T-helper 2 cell (primary cell): Measurements from ENCODE around the gene SRP9.
A peak's percentile ranks its signal among the peaks of the same experiment; 100 is the strongest.

Experiments used
- DNase-seq, 5 experiments: peaks; one replicate each; pipeline versions ENCODE4 v3.0.0 to v3.0.0-alpha.2; 2012 to 2022
- total RNA-seq, 2 donors: gene quantifications; one replicate each; lab custom pipeline; 2026; lab: John Stamatoyannopoulos, UW

The SRP9 gene, protein sequence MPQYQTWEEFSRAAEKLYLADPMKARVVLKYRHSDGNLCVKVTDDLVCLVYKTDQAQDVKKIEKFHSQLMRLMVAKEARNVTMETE
- 29.0 to 72.9 reads per million in 2 donors for total RNA-seq

DNA sequence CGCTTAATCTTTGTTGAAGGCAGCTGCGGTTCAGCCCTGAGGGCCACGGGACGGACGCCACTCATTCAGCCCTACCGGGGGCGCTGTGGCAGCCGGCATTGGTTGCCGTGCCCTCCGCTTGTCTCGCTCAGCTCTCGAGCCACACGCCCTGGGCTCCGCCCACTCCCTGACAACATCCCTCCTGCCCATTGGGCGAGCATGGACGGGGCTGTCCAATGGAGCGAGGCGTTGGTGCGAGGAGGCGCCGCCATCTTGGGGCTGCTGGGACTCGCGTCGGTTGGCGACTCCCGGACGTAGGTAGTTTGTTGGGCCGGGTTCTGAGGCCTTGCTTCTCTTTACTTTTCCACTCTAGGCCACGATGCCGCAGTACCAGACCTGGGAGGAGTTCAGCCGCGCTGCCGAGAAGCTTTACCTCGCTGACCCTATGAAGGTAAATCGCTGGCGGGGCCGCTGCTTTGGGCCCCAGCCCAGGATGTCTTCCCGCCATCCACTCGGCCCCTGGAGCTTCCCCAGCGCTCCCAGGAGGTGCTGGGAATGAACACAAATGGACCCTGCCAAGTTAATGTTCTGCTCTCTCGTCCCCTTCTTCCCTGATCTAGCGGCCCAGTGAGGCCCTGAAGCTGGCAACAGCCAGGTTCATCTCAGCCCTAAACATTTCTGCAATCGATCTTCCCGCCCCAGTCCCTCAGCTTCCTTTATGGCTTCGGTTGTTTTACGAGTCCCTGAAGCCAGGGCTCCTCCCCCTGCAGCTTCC lies at the start of gene SRP9:
SRP9 (plus strand) TSS at position 244 of the 754 bp plus-strand sequence; CDS start at position 359, 115 bp downstream.
- peak; percentile 94 to 99 (median 98) for DNase-seq

DNA sequence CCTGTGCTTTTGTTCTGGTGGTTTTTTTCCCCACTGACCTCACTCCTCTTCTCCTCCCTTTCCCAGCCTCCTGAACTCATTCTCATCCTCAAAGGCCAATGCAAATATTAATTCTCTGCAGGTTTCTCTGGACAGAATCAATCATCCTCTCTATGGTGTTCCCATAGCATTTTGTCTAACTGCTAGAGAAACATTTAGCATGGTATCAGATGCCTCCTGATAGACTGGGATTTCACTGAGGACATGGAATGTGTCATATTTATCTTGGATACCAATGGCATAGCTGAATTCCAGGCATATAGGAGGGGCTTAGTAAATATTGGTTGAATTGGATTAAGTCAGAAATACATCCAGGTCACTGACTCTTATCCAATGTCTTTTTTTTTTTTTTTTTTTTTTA lies 46.1 kb upstream of the SRP9 start:
- no peak for DNase-seq

DNA sequence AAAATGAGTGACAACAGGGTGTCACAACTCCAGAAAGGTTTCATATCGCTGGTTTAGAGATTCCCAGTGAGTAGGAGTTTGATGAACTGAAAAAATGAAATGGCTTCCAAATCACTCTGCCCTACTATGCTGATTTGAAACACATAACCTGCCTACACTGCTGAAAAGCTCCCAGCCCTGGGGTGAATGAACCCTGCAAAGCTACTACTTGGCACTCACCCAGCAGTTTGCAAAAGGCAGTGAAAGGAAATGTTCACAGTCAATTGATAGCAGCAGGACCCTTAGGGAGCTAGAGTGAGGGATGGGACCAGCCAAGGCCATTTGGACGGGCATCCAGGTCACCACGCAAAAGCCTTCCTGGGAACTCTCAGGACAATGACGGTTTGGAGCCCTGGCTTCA lies 44.4 kb upstream of the SRP9 start:
- DNase-seq, result no peak

DNA sequence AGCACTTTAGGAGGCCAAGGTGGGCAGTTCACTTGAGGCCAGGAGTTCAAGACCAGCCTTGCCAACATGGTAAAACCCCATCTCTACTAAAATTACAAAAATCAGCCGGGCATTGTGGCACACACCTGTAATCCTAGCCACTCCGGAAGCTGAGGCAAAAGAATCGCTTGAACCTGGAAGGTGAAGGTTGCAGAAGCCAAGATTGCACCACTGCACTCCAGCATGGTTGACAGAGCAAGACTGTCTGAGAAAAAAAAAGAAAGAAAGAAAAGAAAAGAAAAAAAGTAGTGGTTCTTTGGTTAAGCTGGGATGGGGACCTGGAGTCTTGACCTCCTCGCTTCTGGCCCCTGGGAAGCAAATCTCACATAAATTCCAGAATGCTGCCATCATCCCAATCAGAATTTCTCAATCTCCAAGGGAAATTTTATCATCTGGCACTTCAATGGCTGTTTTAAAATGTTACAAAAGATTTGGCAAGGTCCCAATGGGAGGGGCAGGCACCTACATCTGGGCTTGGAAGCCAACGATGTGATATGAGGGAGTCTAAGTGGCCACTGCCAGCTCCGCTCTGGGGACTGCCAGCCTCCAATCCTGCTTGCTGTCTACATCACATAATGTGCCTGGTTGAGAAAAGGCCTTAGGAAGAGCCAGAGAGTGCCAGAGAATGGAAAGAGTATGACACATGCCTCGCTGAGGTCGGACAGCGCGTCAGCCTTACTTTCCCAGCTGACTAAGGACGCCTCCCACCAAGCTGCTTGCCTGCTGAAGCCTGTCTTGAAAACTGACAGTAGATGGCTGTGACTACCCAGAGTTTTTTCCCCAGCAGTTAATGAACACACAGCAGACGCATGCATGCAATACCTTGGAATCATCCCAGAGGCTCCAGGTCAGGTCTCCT lies 42.1 kb upstream of the SRP9 start:
- no peak for DNase-seq

DNA sequence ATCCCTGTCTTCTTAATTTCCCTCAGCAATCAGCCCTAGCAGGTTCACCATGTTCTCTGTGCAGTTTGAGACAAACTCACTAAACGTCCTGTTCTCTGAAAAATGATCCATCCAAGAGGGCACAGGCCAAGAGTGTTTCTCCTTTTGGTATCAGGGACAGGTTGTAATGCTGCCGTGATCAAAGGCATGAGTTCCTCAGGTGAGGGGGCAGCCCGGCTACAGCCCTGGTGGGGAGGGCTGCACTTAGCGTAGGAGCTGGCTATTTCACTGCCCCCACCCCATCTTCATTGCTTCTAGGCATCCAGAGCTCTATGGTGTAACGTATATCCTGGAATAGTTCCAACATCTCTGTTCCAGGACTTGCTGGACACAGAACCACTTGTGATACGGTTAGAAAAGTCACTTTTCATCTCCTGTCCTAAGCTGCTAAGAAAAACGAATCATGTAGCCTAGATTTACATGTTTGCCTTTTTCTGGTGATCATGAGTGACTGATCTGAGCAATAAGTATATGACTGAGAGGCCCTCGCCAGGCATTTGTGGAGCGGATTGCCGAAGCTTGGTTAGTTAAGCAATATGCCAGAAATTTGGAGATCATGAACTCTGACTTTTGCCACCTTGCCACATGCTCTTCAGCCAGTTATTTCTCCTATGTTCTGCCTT lies 41.1 kb upstream of the SRP9 start:
- no peak for DNase-seq

DNA sequence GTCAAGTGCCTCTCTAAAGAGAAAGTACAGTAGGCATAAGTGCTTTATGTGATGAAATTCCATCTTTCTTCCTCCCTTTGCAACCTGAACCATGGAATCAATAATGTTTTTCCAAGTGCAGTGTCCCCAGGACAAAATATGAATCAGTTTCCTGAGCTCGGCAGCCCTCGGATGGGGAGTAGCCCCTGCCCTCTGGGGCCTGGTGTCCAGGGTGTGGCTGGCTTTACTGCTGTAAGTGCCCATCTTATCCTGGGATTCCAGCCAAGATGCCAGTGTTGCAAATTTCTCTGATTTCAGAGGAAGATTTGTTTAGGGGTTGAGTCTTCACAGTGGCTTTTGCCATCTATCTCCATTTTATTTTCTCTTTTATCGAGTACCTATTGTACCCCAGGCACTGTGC lies 40.5 kb upstream of the SRP9 start:
- DNase-seq, result no peak

DNA sequence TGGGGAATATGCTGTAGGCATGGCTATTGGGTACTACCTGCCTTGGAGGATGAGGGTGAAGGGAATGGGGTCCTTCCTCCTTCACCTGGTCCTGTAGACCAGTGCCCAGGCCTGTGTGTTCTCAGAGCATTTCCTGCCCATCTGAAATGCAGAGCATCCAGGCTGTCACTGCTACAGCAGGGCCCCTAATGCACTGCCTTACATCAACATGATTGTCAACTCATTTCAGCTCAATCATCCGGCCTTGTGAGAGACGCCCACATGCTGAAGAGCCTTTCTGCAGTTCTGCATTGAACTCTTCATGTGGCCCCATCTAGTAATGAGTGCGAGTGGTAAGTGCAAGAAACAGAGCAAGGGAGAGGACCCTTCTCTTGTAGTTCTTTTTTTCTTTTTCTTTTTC lies 39.8 kb upstream of the SRP9 start:
- DNase-seq, result no peak

DNA sequence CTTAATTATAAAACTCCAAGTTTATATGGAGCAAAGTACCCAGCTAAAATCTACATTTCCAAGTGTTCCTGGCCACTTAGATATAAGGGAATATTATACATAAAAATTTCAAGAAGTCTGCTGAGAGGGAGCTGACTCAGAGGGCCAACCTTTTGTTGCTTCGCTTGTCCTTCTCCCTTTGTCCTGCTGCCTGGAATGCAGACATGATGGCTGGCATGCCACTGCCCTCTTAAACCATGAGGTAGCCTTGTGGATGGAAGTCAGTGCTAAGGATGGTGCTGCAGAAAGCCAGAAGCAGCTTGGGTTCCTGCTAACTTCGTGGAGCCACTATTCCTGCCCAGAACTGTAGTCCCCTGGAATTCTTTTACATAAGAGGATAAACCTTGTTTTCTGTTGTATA lies 38.9 kb upstream of the SRP9 start:
- no peak for DNase-seq

DNA sequence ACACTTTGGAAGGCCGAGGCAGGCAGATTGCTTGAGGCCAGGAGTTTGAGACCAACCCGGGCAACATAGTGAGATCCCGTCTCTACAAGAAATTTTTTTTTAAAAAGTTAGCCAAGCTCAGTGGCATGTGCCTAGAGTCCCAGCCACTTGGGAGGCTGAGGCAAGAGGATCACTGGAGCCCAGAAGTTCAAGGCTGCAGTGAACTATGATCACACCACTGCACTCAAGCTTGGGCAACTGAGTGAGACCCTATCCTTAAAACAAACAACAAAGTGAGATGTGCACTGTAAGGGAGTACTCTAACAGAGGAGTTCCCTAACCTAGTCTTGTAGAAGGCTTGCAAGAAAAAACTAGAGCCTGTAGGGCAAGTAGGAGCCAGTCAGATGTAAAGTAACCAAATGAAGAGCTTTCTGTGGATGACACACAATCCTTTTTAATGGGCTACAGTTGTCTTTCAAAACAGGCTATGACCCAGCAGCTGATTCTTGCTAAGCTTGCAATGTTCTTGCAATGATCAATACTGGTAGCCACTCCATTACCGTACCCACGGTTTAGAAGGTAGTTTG lies 38.0 kb upstream of the SRP9 start:
- no peak for DNase-seq

DNA sequence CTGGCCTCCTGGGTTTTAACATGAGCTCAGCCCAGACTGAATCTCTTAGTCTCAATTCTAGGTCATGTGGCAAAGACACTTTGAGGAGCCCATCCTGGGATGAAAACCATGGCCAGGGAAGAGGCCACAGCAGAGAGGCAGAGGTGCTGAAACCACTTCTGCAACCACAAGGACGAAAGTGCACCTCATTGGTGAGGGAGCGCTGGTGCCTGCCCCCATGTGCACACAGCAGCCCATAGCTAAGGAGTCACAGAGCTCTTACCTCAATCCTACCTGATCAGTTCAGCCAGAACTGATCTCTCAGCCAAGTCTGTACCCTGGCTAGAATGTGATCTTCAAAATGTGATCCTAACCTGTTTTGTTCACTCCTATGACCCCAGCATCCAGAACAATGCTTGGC lies 32.9 kb upstream of the SRP9 start:
- DNase-seq, result no peak

DNA sequence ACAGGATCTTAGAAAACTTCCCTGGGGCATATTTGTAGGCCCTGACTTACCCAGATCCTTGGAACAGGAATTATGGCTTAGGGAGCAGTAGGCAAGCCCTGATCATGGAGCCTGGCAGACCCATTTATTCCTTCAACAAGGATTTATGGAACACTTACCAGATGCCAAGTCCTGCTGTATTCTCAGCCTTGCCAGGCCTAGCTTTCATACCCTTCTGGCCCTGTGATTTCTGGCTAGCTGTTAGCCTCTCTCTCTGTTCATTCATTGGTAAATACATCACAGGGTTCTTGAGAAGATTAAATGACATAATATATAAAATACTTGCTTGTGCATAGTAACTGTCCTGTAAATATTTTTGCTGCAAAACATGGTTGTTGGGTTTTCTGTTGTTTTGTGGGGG lies 32.4 kb upstream of the SRP9 start:
- no peak for DNase-seq

DNA sequence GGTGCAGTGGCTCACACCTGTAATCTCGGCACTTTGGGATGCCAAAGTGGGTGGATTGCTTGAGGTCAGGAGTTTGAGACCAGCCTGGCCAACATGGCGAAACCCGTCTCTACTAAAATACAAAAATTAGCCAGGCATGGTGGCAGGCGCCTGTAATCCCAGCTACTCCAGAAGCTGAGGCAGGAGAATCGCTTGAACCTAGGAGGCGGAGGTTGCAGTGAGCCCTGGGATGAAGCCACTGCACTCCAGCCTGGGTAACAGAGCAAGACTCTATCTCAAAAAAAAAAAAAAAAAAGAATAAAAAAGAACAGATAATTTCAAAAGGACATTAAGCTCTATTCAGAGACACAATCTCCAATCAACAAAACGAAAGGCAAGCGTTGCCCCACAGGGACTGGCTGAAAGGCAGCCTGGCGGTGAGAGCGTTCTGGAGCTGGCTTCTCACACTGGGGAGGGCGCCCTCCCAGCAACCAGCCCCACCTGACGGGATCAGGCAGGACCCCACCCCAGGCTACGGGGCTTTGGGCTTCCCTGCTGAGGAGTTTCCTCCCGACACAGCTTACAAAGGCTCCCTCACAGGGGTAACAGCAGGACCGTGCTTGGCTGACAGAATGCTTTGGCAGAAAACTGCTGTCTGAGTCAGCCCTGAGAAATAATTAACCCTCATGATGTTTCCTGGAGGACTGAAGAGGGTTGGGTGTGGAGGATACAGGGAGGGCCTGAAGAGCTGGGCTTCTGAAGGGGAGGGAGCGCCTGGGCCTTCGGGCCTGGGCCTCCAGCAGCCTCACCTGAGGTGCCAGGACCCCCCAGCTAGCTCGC lies 31.1 kb upstream of the SRP9 start:
- DNase-seq, result no peak

DNA sequence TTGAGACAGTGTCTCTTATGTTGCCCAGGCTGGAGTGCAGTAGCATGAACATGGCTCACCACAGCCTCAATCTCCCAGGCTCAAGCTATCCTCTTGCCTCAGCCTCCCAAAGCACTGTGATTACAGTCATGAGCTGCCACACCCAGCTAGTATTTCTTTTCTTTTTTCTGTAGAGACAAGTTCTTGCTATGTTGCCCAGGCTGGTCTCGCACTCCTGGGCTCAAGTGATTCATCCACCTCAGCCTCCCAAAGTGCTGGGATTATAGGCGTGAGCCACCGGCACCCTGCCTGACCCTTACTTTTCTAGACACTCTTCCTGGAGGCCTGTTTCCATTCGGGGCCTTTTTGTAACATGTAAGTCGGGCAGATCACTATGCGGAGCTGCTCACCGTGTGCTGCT lies 30.1 kb upstream of the SRP9 start:
- DNase-seq, result no peak

DNA sequence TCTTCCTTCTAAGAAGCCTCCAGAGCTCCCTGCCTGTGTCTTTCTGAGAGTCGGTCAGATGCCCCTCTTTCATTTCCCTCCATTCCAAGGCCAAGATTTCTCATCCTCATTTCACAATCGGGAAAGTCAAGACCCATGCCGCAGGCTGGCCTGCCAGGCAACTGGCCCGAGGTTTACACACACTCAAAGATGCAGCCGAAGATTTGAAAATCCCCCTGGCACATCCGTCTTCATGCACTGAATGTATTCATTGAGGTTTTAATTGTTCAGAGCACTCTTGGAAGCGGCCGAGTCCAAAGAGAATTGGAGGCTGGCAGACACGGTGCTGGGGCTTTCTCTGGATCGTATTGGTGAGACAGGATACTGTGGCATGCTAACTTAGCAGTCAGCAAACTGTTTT lies 29.1 kb upstream of the SRP9 start:
- no peak for DNase-seq

DNA sequence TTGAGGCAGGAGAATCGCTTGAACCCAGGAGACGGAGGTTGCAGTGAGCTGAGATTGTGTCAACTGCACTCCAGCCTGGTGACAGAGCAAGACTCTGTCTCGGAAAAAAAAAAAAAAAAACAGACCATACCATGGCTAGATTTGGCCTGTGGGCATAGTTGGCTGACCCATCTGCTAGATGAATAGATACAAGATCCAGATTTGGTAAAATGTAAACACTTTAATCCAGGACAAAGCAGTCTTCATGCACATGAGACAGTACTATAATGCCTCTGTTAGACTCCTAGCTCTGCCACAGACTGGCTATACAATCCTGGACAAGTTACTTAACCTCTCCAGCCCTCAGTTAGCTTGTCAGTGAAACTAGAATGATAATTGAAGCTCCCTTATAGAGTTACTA lies 27.9 kb upstream of the SRP9 start:
- no peak for DNase-seq

DNA sequence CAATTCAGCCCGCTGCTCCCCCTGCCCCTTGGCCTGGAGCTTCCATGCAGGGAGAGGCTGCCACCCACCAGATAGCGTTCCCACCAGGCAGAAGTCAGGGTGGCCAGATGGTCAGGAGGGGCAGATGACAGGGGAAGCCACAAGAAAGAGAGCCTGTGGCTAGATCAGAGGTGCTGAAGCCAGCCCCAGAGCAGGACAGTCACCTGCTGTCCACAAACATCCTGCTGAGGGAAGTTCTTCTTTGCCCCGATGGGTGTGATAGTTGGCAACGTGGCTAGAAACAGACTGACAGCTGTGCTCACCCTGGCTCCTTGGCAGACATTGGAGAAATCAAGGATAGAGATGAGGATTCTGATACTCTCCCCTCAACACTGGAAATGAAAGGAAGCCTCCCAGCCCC lies 27.2 kb upstream of the SRP9 start:
- DNase-seq, result no peak

DNA sequence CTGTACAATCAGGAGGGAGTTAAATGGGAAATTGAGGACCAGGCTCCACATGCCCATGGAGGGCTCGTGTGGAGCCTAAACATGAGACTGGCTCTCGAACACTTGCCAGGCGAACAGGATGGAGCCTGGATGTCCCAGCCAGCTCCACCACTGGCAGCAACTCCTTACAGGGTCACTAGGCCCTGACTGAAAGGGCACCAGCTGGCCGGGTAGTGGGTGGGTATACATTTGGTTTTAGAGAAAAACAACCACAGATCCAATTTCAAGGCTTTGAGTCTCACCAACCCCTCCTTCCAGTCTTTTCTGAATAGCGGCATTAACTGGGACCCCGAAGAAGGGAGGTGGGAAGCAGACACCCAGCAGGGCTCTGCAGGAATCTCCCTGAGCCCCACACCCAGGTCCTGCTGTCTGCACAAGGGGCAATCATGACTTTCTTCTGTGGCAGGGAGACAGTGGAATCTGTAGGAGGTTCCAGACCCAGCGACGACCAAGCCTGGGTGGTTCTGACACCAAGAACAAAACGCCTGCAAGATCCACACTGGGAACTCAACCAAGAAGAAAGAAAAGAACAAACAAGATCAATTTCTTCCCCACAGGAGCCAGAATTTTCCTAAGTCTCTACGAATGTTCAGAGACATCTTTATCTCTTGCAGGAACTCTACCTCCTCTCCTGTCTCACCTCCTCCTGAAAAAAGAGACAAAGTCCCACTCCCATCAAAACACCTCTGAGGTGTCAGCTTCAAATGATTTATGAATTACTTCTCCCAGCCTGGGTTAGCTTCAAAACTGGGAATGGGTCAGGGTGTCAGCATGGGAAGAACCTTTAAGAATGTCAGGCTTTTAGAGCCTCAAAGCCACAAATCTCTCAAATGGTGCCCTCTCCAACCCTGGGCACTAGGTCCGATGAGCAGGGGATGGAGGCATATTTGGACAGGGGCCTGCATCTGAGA lies 26.5 kb upstream of the SRP9 start:
- DNase-seq, result no peak

DNA sequence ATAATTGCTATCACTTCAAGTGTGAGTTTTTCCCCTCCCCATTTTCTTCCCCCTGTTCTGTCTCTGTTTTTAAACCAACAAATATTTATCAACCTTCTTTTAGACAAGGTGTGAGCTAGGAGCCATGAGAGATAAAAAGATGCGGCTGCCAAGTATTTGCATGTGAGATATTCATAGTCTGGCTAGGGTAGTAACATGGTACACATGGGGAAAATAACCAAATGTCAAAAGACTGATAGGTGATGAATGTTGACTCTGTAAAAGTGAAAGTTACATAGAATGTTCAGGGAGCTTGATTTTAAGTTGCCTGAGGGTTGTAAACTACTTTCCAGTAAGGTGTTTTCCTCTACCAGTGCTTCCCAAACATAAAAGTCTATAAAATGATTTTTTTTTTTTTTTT lies 25.4 kb upstream of the SRP9 start:
- no peak for DNase-seq

DNA sequence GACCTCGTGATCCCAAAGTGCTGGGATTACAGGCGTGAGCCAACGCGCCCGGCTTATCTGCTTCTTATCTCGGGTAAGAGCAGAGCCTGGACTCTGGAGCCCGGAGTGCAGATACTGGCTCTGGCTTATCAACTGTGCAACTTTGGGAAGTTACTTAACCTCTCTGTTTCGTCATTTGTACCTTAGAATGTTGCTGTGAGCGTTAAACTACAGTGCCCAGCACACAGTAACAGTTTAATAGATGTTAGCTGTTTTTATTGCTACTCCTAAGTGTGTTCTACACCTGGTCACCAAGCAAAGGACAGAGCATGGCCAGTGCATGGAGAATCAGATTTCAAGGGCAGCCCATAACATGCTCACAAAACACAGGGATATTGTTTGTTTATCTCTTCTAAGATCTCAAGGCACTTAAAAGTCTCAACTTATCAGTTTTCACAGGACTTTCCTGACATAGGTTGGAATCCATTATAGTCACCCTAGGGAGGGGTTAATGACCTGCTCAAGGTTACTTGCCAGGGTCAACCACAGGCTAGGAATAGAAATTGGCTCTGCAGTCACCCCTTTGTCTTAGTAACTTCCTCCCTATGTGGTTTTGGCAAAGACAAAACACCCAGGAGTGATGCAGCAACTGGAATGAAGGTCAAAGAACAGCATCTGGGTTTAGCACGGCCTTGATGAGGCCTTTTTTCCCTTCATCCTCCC lies 22.5 kb upstream of the SRP9 start:
- no peak for DNase-seq

DNA sequence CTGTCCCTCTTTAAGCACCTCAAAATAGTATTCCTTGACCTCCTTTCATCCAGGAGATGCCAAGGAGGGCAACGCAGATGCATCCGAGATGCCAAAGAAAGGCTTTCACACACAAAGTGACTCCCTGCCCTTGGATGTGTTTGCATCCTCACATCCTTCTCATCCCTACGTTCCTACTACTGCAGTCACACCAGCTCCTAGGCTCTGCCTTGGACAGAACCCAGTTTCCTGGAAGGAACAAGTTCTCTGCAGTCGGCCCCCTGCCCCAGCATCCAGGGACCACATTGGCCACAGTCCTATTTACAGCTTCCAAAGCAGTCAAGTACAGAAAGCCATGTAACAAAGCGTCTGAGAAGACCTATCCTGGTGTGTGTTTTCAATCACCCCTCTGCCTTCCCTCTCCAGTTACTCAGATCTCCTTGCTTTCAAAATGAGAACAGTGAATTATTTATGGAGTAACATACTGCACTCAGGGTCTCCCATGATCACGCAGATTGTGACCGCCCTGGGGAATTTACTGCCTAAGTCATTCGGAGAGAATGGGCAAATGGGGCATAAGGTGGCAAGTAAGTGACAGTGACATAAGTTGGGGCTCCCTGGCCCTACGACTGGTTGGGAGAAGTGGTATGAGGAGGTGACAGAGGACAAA lies 21.8 kb upstream of the SRP9 start:
- no peak for DNase-seq
